KMS-11 (cell line): ENCODE results near the gene ITPKB.

ENCODE experiments used
- H2AFZ ChIP-seq: fragments of 200-600 bp; sonication (generic); 2 replicates; pipeline ENCODE4 v1.6.1; 2016; ENCODE audit warnings: antibody characterized with exemption, mixed run types, low read depth
- H3K27ac ChIP-seq: fragments of 200-600 bp; sonication (generic); 2 replicates; pipeline ENCODE4 v1.6.1; 2016; ENCODE audit warnings: mild to moderate bottlenecking, mixed run types
- H3K27me3 ChIP-seq: fragments of 200-600 bp; sonication (generic); 2 replicates; pipeline ENCODE4 v1.6.1; 2017; ENCODE audit warnings: mild to moderate bottlenecking, low read depth, mixed run types, moderate library complexity; ENCODE audit not compliant: insufficient read depth
- H3K36me3 ChIP-seq: fragments of 200-600 bp; sonication (generic); 2 replicates; pipeline ENCODE4 v1.6.1; 2017; ENCODE audit warnings: mild to moderate bottlenecking, mixed run types; ENCODE audit not compliant: insufficient read depth
- H3K4me1 ChIP-seq: fragments of 200-600 bp; sonication (generic); 2 replicates; pipeline ENCODE4 v1.6.1; 2016; ENCODE audit warnings: mild to moderate bottlenecking, low read depth, mixed run types; ENCODE audit not compliant: poor library complexity, severe bottlenecking
- H3K4me2 ChIP-seq: fragments of 200-600 bp; sonication (generic); 2 replicates; pipeline ENCODE4 v1.7.0; 2016; ENCODE audit warnings: mild to moderate bottlenecking, mixed run types
- H3K4me3 ChIP-seq: fragments of 200-600 bp; sonication (generic); IDR thresholded peaks from 2 replicates; pipeline ENCODE4 v1.6.1; 2017; ENCODE audit warnings: low read depth, low read length, mixed read lengths; ENCODE audit not compliant: insufficient read depth
- H3K79me2 ChIP-seq: fragments of 200-600 bp; sonication (generic); 2 replicates; pipeline ENCODE4 v1.6.1; 2016; ENCODE audit warnings: low read depth, mixed run types; ENCODE audit not compliant: insufficient read depth
- H3K9ac ChIP-seq: fragments of 200-600 bp; sonication (generic); 2 replicates; pipeline ENCODE4 v1.6.1; 2016; ENCODE audit warnings: mild to moderate bottlenecking, mixed run types
- H4K20me1 ChIP-seq: fragments of 200-600 bp; sonication (generic); 2 replicates; pipeline ENCODE4 v1.6.1; 2016; ENCODE audit warnings: mild to moderate bottlenecking, mixed run types; ENCODE audit not compliant: insufficient read depth
- CTCF ChIP-seq: fragments of 200-600 bp; sonication (generic); conservative IDR thresholded peaks from 2 replicates; pipeline ENCODE4 v1.6.1; 2017; ENCODE audit warnings: low read depth, mild to moderate bottlenecking, antibody characterized with exemption, low read length, moderate library complexity, mixed read lengths

The ITPKB gene

GRCh38 chr1:226610671-226611070 lies 128.4 kb downstream of the ITPKB start:
- TF ChIP-seq CTCF: no peak
- H2AFZ ChIP-seq: no peak overlapping the region
- no peaks in the 10 kb centered on the region for H3K27me3 ChIP-seq
- H3K4me3 ChIP-seq: no peak overlapping the region
- no peaks in the 10 kb centered on the region for H3K4me1 ChIP-seq
- no peaks in the 10 kb centered on the region for H4K20me1 ChIP-seq
- H3K9ac ChIP-seq: no peak overlapping the region
- H3K4me2 ChIP-seq: no peak overlapping the region
- no peaks in the 10 kb centered on the region for H3K36me3 ChIP-seq
- H3K79me2 ChIP-seq: no peaks in the 10 kb centered on the region
- no peak overlapping the region for H3K27ac ChIP-seq

- Histone ChIP-seq H2AFZ (no peak overlapping the region), H3K79me2 (no peaks in the 10 kb centered on the region), H3K4me2 (no peak overlapping the region), H3K4me1 (no peaks in the 10 kb centered on the region), H3K27ac (no peak overlapping the region), H3K4me3 (no peak overlapping the region), H3K36me3 (no peaks in the 10 kb centered on the region), H4K20me1 (no peaks in the 10 kb centered on the region), H3K27me3 (no peaks in the 10 kb centered on the region), H3K9ac (no peak overlapping the region)
- TF ChIP-seq CTCF: no peak
Observed at GRCh38 chr1:226609836-226610455, 129.1 kb downstream of the ITPKB start.

- Histone ChIP-seq H3K79me2 (no peaks in the 10 kb centered on the region), H3K27me3 (no peaks in the 10 kb centered on the region), H3K4me3 (no peak overlapping the region), H3K4me2 (no peak overlapping the region), H3K36me3 (no peaks in the 10 kb centered on the region), H3K27ac (no peak overlapping the region), H4K20me1 (no peaks in the 10 kb centered on the region), H2AFZ (no peak overlapping the region), H3K9ac (no peak overlapping the region), H3K4me1 (no peaks in the 10 kb centered on the region)
- TF ChIP-seq CTCF: peak; percentile 95
Observed at GRCh38 chr1:226608699-226609505, 130.2 kb downstream of the ITPKB start.

- no peak for TF ChIP-seq CTCF
- Histone ChIP-seq H3K4me1 (no peaks in the 10 kb centered on the region), H3K27ac (no peak overlapping the region), H4K20me1 (no peaks in the 10 kb centered on the region), H2AFZ (no peak overlapping the region), H3K4me2 (no peak overlapping the region), H3K27me3 (no peaks in the 10 kb centered on the region), H3K79me2 (no peaks in the 10 kb centered on the region), H3K36me3 (no peaks in the 10 kb centered on the region), H3K9ac (no peak overlapping the region), H3K4me3 (no peak overlapping the region)
Observed at GRCh38 chr1:226607821-226608220, 131.3 kb downstream of the ITPKB start.
